ENCODE measurements around the gene TCP11L2. TPM values are rescaled to one million over a fixed set of nuclear protein-coding genes. Genes with fewer than 3 reads are reported as not detected.

Gene TCP11L2
- total and polyA plus RNA-seq, 4 donors: 16.9 to 109 (median 31.9) TPM

- WGBS (ENCODE audit: insufficient coverage): 96% methylated on average over 2 of the region's 7 CpGs
- Histone ChIP-seq H3K4me3 (ENCODE audit: low read depth, low read length) (no peak overlapping the region), H3K27me3 (ENCODE audit: control insufficient read depth, insufficient read depth, low read length) (no peaks in the 10 kb centered on the region), H3K36me3 (ENCODE audit: control insufficient read depth, insufficient read depth, low read length) (no peaks in the 10 kb centered on the region), H3K4me1 (ENCODE audit: control insufficient read depth, insufficient read depth, low read length) (no peaks in the 10 kb centered on the region), H3K27ac (ENCODE audit: low read depth, low read length) (no peak overlapping the region), H3K9me3 (ENCODE audit: control insufficient read depth, insufficient read depth, low read length) (no peaks in the 10 kb centered on the region)
- no peak for DNase-seq (ENCODE audit: low read depth in 4 of 6, low spot score in 6 of 6)
Observed at GRCh38 chr12:106269150-106269771, 33.3 kb upstream of the TCP11L2 start.

- 100% methylated on average over 1 of the region's 5 CpGs for WGBS (ENCODE audit: insufficient coverage)
- no peak overlapping the region for H3K27ac ChIP-seq (ENCODE audit: low read depth, low read length)
Observed at GRCh38 chr12:106271575-106272505, 30.7 kb upstream of the TCP11L2 start.

GRCh38 chr12:106273491-106273890, 29.0 kb upstream of the TCP11L2 start:
- Histone ChIP-seq H3K9me3 (ENCODE audit: control insufficient read depth, insufficient read depth, low read length) (no peaks in the 10 kb centered on the region), H3K4me1 (ENCODE audit: control insufficient read depth, insufficient read depth, low read length) (no peaks in the 10 kb centered on the region), H3K36me3 (ENCODE audit: control insufficient read depth, insufficient read depth, low read length) (no peaks in the 10 kb centered on the region), H3K27me3 (ENCODE audit: control insufficient read depth, insufficient read depth, low read length) (no peaks in the 10 kb centered on the region), H3K27ac (ENCODE audit: low read depth, low read length) (no peak overlapping the region), H3K4me3 (ENCODE audit: low read depth, low read length) (no peak overlapping the region)
- WGBS (ENCODE audit: insufficient coverage): 89% methylated on average over 6 of the region's 6 CpGs
- no peak for DNase-seq (ENCODE audit: low read depth in 4 of 6, low spot score in 6 of 6)

More at GRCh38 chr12:106271575-106272505, 30.7 kb upstream of the TCP11L2 start:
- DNase-seq (ENCODE audit: low read depth in 4 of 6, low spot score in 6 of 6): no peak
- Histone ChIP-seq H3K27me3 (ENCODE audit: control insufficient read depth, insufficient read depth, low read length) (no peaks in the 10 kb centered on the region), H3K36me3 (ENCODE audit: control insufficient read depth, insufficient read depth, low read length) (no peaks in the 10 kb centered on the region), H3K4me3 (ENCODE audit: low read depth, low read length) (no peak overlapping the region), H3K4me1 (ENCODE audit: control insufficient read depth, insufficient read depth, low read length) (no peaks in the 10 kb centered on the region), H3K9me3 (ENCODE audit: control insufficient read depth, insufficient read depth, low read length) (no peaks in the 10 kb centered on the region)

GRCh38 chr12:106274012-106274411, 28.5 kb upstream of the TCP11L2 start:
- Histone ChIP-seq H3K4me3 (ENCODE audit: low read depth, low read length) (no peak overlapping the region), H3K36me3 (ENCODE audit: control insufficient read depth, insufficient read depth, low read length) (no peaks in the 10 kb centered on the region), H3K27ac (ENCODE audit: low read depth, low read length) (no peak overlapping the region), H3K27me3 (ENCODE audit: control insufficient read depth, insufficient read depth, low read length) (no peaks in the 10 kb centered on the region), H3K9me3 (ENCODE audit: control insufficient read depth, insufficient read depth, low read length) (no peaks in the 10 kb centered on the region), H3K4me1 (ENCODE audit: control insufficient read depth, insufficient read depth, low read length) (no peaks in the 10 kb centered on the region)
- DNase-seq (ENCODE audit: low read depth in 4 of 6, low spot score in 6 of 6): no peak
- no CpG with 5 or more reads among the region's 6 CpGs for WGBS (ENCODE audit: insufficient coverage)

GRCh38 chr12:106274575-106275121, 27.9 kb upstream of the TCP11L2 start:
- no peak overlapping the region for H3K27ac ChIP-seq (ENCODE audit: low read depth, low read length)
- no peaks in the 10 kb centered on the region for H3K27me3 ChIP-seq (ENCODE audit: control insufficient read depth, insufficient read depth, low read length)
- H3K36me3 ChIP-seq (ENCODE audit: control insufficient read depth, insufficient read depth, low read length): no peaks in the 10 kb centered on the region
- 72% methylated on average over 5 of the region's 7 CpGs for WGBS (ENCODE audit: insufficient coverage)
- no peak for DNase-seq (ENCODE audit: low read depth in 4 of 6, low spot score in 6 of 6)
- H3K9me3 ChIP-seq (ENCODE audit: control insufficient read depth, insufficient read depth, low read length): no peaks in the 10 kb centered on the region
- H3K4me1 ChIP-seq (ENCODE audit: control insufficient read depth, insufficient read depth, low read length): no peaks in the 10 kb centered on the region
- no peak overlapping the region for H3K4me3 ChIP-seq (ENCODE audit: low read depth, low read length)

- 97% methylated on average over 2 of the region's 9 CpGs for WGBS (ENCODE audit: insufficient coverage)
- no peaks in the 10 kb centered on the region for H3K36me3 ChIP-seq (ENCODE audit: control insufficient read depth, insufficient read depth, low read length)
- H3K4me3 ChIP-seq (ENCODE audit: low read depth, low read length): no peak overlapping the region
Observed at GRCh38 chr12:106275458-106275857, 27.1 kb upstream of the TCP11L2 start.

GRCh38 chr12:106276032-106276740, 26.3 kb upstream of the TCP11L2 start:
- H3K9me3 ChIP-seq (ENCODE audit: control insufficient read depth, insufficient read depth, low read length): no peaks in the 10 kb centered on the region
- H3K4me1 ChIP-seq (ENCODE audit: control insufficient read depth, insufficient read depth, low read length): no peaks in the 10 kb centered on the region
- H3K27ac ChIP-seq (ENCODE audit: low read depth, low read length): no peak overlapping the region
- DNase-seq (ENCODE audit: low read depth in 4 of 6, low spot score in 6 of 6): no peak
- H3K27me3 ChIP-seq (ENCODE audit: control insufficient read depth, insufficient read depth, low read length): no peaks in the 10 kb centered on the region
- no peaks in the 10 kb centered on the region for H3K36me3 ChIP-seq (ENCODE audit: control insufficient read depth, insufficient read depth, low read length)
- no peak overlapping the region for H3K4me3 ChIP-seq (ENCODE audit: low read depth, low read length)
- 80% methylated on average over 1 of the region's 4 CpGs for WGBS (ENCODE audit: insufficient coverage)

More at GRCh38 chr12:106275458-106275857, 27.1 kb upstream of the TCP11L2 start:
- DNase-seq (ENCODE audit: low read depth in 4 of 6, low spot score in 6 of 6): no peak
- Histone ChIP-seq H3K9me3 (ENCODE audit: control insufficient read depth, insufficient read depth, low read length) (no peaks in the 10 kb centered on the region), H3K27me3 (ENCODE audit: control insufficient read depth, insufficient read depth, low read length) (no peaks in the 10 kb centered on the region), H3K4me1 (ENCODE audit: control insufficient read depth, insufficient read depth, low read length) (no peaks in the 10 kb centered on the region), H3K27ac (ENCODE audit: low read depth, low read length) (no peak overlapping the region)

- H3K4me1 ChIP-seq (ENCODE audit: control insufficient read depth, insufficient read depth, low read length): no peaks in the 10 kb centered on the region
- no peaks in the 10 kb centered on the region for H3K27me3 ChIP-seq (ENCODE audit: control insufficient read depth, insufficient read depth, low read length)
- no peaks in the 10 kb centered on the region for H3K36me3 ChIP-seq (ENCODE audit: control insufficient read depth, insufficient read depth, low read length)
- 60% methylated on average over 1 of the region's 4 CpGs for WGBS (ENCODE audit: insufficient coverage)
- DNase-seq (ENCODE audit: low read depth in 4 of 6, low spot score in 6 of 6): peak in 2 of 6 donors; percentile 8 to 22
- no peak overlapping the region for H3K27ac ChIP-seq (ENCODE audit: low read depth, low read length)
- H3K4me3 ChIP-seq (ENCODE audit: low read depth, low read length): no peak overlapping the region
- no peaks in the 10 kb centered on the region for H3K9me3 ChIP-seq (ENCODE audit: control insufficient read depth, insufficient read depth, low read length)
Observed at GRCh38 chr12:106280106-106280505, 22.4 kb upstream of the TCP11L2 start.

GRCh38 chr12:106281056-106281782, 21.3 kb upstream of the TCP11L2 start:
- no peak for DNase-seq (ENCODE audit: low read depth in 4 of 6, low spot score in 6 of 6)
- no peaks in the 10 kb centered on the region for H3K27me3 ChIP-seq (ENCODE audit: control insufficient read depth, insufficient read depth, low read length)
- WGBS (ENCODE audit: insufficient coverage): 100% methylated on average over 1 of the region's 3 CpGs
- H3K4me1 ChIP-seq (ENCODE audit: control insufficient read depth, insufficient read depth, low read length): no peaks in the 10 kb centered on the region
- no peaks in the 10 kb centered on the region for H3K9me3 ChIP-seq (ENCODE audit: control insufficient read depth, insufficient read depth, low read length)
- H3K27ac ChIP-seq (ENCODE audit: low read depth, low read length): no peak overlapping the region
- H3K4me3 ChIP-seq (ENCODE audit: low read depth, low read length): no peak overlapping the region
- no peaks in the 10 kb centered on the region for H3K36me3 ChIP-seq (ENCODE audit: control insufficient read depth, insufficient read depth, low read length)
